Neuronal stem cell (in vitro differentiated cells): Measurements from ENCODE around the gene TSPAN14.
A peak's percentile ranks its signal among the peaks of the same experiment; 100 is the strongest.

ENCODE experiments used
- DNase-seq: peaks from one replicate; pipeline ENCODE4 v3.0.0-alpha.2; 2013; ENCODE audit warnings: low spot score
- H2AFZ ChIP-seq: one replicate; pipeline ENCODE4 v1.6.1; 2013; ENCODE audit warnings: mild to moderate bottlenecking, low read length, inconsistent platforms
- H2AK5ac ChIP-seq: 2 replicates; pipeline ENCODE4 v1.6.1; 2013; ENCODE audit warnings: low read depth, mild to moderate bottlenecking, inconsistent platforms, low read length, moderate library complexity, mixed read lengths
- H2BK120ac ChIP-seq: 2 replicates; pipeline ENCODE4 v1.6.1; 2013; ENCODE audit warnings: low read depth, mild to moderate bottlenecking, inconsistent platforms, low read length, moderate library complexity, mixed read lengths
- H2BK12ac ChIP-seq: one replicate; pipeline ENCODE4 v1.6.1; 2013; ENCODE audit warnings: low read length, inconsistent platforms
- H2BK15ac ChIP-seq: 2 replicates; pipeline ENCODE4 v1.6.1; 2013; ENCODE audit warnings: mild to moderate bottlenecking, low read length, inconsistent platforms, mixed read lengths
- H2BK5ac ChIP-seq: one replicate; pipeline ENCODE4 v1.6.1; 2013; ENCODE audit warnings: inconsistent platforms, mild to moderate bottlenecking, low read length, moderate library complexity
- H3K14ac ChIP-seq: one replicate; pipeline ENCODE4 v1.6.1; 2013; ENCODE audit warnings: low read length, inconsistent platforms
- H3K18ac ChIP-seq: 2 replicates; pipeline ENCODE4 v1.6.1; 2013; ENCODE audit warnings: low read length, inconsistent platforms
- H3K23ac ChIP-seq: 2 replicates; pipeline ENCODE4 v1.6.1; 2013; ENCODE audit warnings: low read depth, mild to moderate bottlenecking, mixed read lengths, low read length, inconsistent platforms; ENCODE audit not compliant: poor library complexity
- H3K27ac ChIP-seq: replicated peaks from 3 replicates; pipeline ENCODE4 v1.5.1; 2013; ENCODE audit warnings: low read length, inconsistent platforms
- H3K27me3 ChIP-seq, 3 experiments: 2 replicates each; pipeline ENCODE4 v1.6.1; 2013; ENCODE audit warnings: low read length in 3 of 3, mild to moderate bottlenecking in 2 of 3, inconsistent platforms in 1 of 3, low read depth in 1 of 3, mixed read lengths in 1 of 3, moderate library complexity in 1 of 3; ENCODE audit not compliant: control insufficient read depth in 3 of 3, insufficient read depth in 3 of 3
- H3K36me3 ChIP-seq, 2 donors: replicated peaks in 1 of 2; 2 replicates each; pipeline ENCODE4 v1.6.1; 2013; ENCODE audit warnings: low read length in 2 of 2; ENCODE audit not compliant: control insufficient read depth in 2 of 2, insufficient read depth in 2 of 2
- H3K4ac ChIP-seq: 2 replicates; pipeline ENCODE4 v1.6.1; 2013; ENCODE audit warnings: inconsistent platforms, mild to moderate bottlenecking, low read length, moderate library complexity
- H3K4me1 ChIP-seq, 2 donors: 1 replicate in 1 of 2; 2 replicates in 1 of 2; pipeline ENCODE4 v1.6.1; 2013; ENCODE audit warnings: low read length in 2 of 2, low read depth in 1 of 2; ENCODE audit not compliant: control insufficient read depth in 2 of 2, insufficient read depth in 1 of 2
- H3K4me2 ChIP-seq: one replicate; pipeline ENCODE4 v1.6.1; 2013; ENCODE audit warnings: mild to moderate bottlenecking, low read length, inconsistent platforms; ENCODE audit not compliant: insufficient read depth, poor library complexity, severe bottlenecking
- H3K4me3 ChIP-seq, 2 donors: 2 replicates each; pipeline ENCODE4 v1.5.1; 2013; ENCODE audit warnings: low read length in 2 of 2, mild to moderate bottlenecking in 2 of 2, inconsistent platforms in 1 of 2, moderate library complexity in 1 of 2
- H3K79me1 ChIP-seq: one replicate; pipeline ENCODE4 v1.6.1; 2013; ENCODE audit warnings: low read depth, mild to moderate bottlenecking, inconsistent platforms, low read length, moderate library complexity
- H3K9ac ChIP-seq: one replicate; pipeline ENCODE4 v1.6.1; 2013; ENCODE audit warnings: mild to moderate bottlenecking, low read depth, low read length, inconsistent platforms; ENCODE audit not compliant: poor library complexity
- H3K9me3 ChIP-seq, 2 donors: replicated peaks in 1 of 2; 2 replicates each; pipeline versions ENCODE3 to v1.6.1; 2013; ENCODE audit warnings: low read length in 2 of 2, mild to moderate bottlenecking in 2 of 2, inconsistent platforms in 1 of 2, low read depth in 1 of 2, mixed read lengths in 1 of 2, moderate library complexity in 1 of 2; ENCODE audit not compliant: control insufficient read depth in 2 of 2, insufficient read depth in 1 of 2
- H4K8ac ChIP-seq: one replicate; pipeline ENCODE4 v1.6.1; 2013; ENCODE audit warnings: low read depth, mild to moderate bottlenecking, inconsistent platforms, low read length, moderate library complexity
- H4K91ac ChIP-seq: one replicate; pipeline ENCODE4 v1.6.1; 2013; ENCODE audit warnings: low read length, low read depth, mild to moderate bottlenecking, inconsistent platforms; ENCODE audit not compliant: poor library complexity
- WGBS, 2 donors: extraction: QIAGEN DNeasy Blood & Tissue Kit; methylation state at CpG; one replicate each; pipeline ENCODE4 v1.1.7; 2013; ENCODE audit warnings: missing lambda C conversion rate in 2 of 2, mixed read lengths in 1 of 2; ENCODE audit not compliant: insufficient read length in 2 of 2, insufficient replicate concordance in 1 of 2; ENCODE audit errors: extremely low coverage in 2 of 2; 5-methylcytosine and 5-hydroxymethylcytosine counted together

Gene TSPAN14

GRCh38 chr10:80413271-80413996, 40.7 kb upstream of the TSPAN14 start:
- Histone ChIP-seq H3K27ac (no peak overlapping the region), H3K27me3 (no peaks in the 10 kb centered on the region), H3K14ac (no peak overlapping the region), H3K4me1 (peaks cover 16 to 43% of the 10 kb centered on the region in 2 donors), H2AFZ (no peak overlapping the region), H2AK5ac (no peak overlapping the region), H3K36me3 (peaks cover 3 to 40% of the 10 kb centered on the region in 2 donors), H2BK120ac (no peak overlapping the region), H3K4me2 (no peak overlapping the region), H3K18ac (no peak overlapping the region), H3K9me3 (no peaks in the 10 kb centered on the region), H4K91ac (no peak overlapping the region), H3K23ac (no peak overlapping the region), H3K4me3 (no peak overlapping the region), H3K79me1 (peaks cover 15% of the 10 kb centered on the region), H2BK12ac (no peak overlapping the region), H4K8ac (no peak overlapping the region), H3K4ac (no peak overlapping the region), H3K9ac (no peak overlapping the region), H2BK5ac (no peak overlapping the region), H2BK15ac (no peak overlapping the region)
- WGBS, 2 donors = no CpG with 5 or more reads among the region's 12 CpGs
- no peak for DNase-seq

GRCh38 chr10:80414142-80414895, 39.8 kb upstream of the TSPAN14 start:
- Histone ChIP-seq H3K4me1 (peaks cover 16 to 46% of the 10 kb centered on the region in 2 donors), H3K79me1 (peaks cover 17% of the 10 kb centered on the region), H2BK5ac (no peak overlapping the region), H2BK12ac (no peak overlapping the region), H3K4me3 (no peak overlapping the region), H3K23ac (no peak overlapping the region), H4K91ac (no peak overlapping the region), H3K27me3 (no peaks in the 10 kb centered on the region), H3K18ac (no peak overlapping the region), H3K36me3 (peaks cover 3 to 44% of the 10 kb centered on the region in 2 donors), H3K4me2 (no peak overlapping the region), H3K14ac (no peak overlapping the region), H3K27ac (no peak overlapping the region), H2BK120ac (no peak overlapping the region), H4K8ac (no peak overlapping the region), H3K9ac (no peak overlapping the region), H3K9me3 (no peaks in the 10 kb centered on the region), H2AK5ac (no peak overlapping the region), H2AFZ (no peak overlapping the region), H3K4ac (no peak overlapping the region), H2BK15ac (no peak overlapping the region)
- DNase-seq = no peak
- WGBS, 2 donors = no CpG with 5 or more reads among the region's 7 CpGs

- Histone ChIP-seq H3K4me3 (no peak overlapping the region), H2BK12ac (no peak overlapping the region), H3K9me3 (no peaks in the 10 kb centered on the region), H3K4me1 (peaks cover 14 to 38% of the 10 kb centered on the region in 2 donors), H3K79me1 (peaks cover 11% of the 10 kb centered on the region), H2BK15ac (no peak overlapping the region), H3K14ac (no peak overlapping the region), H3K36me3 (peaks cover 2 to 49% of the 10 kb centered on the region in 2 donors), H2BK120ac (no peak overlapping the region), H4K8ac (no peak overlapping the region), H3K23ac (no peak overlapping the region), H3K4ac (no peak overlapping the region), H4K91ac (no peak overlapping the region), H2AK5ac (no peak overlapping the region), H3K4me2 (no peak overlapping the region), H3K27me3 (no peaks in the 10 kb centered on the region), H3K18ac (no peak overlapping the region), H2AFZ (no peak overlapping the region), H3K9ac (no peak overlapping the region), H2BK5ac (no peak overlapping the region), H3K27ac (peak overlapping the region; percentile 21)
- DNase-seq = no peak
- WGBS, 2 donors = no CpG with 5 or more reads among the region's 3 CpGs
Measured at GRCh38 chr10:80415734-80416478, 38.2 kb upstream of the TSPAN14 start.
